Fibroblast of the aortic adventitia (primary cell): ENCODE measurements around the gene SDC3. TPM values are rescaled to one million over a fixed set of nuclear protein-coding genes. Genes with fewer than 3 reads are reported as not detected.

ENCODE experiments used
- DNase-seq: peaks from one replicate; pipeline ENCODE4 v3.0.0-alpha.2; 2010; ENCODE audit warnings: low read depth
- H3K4me3 ChIP-seq: 2 replicates; pipeline ENCODE4 v1.5.1; 2011; ENCODE audit warnings: low read depth, mild to moderate bottlenecking, control low read depth, low read length, moderate library complexity
- total RNA-seq: library from RNA; depleted of rRNA; stranded (reverse); fragments of >200 nt; gene quantifications from 2 replicates; pipeline ENCODE4 v1.2.3, GENCODE V29; 2012; ENCODE audit warnings: low replicate concordance
- TF ChIP-seq, protein P1 (sequence below): IDR thresholded peaks from 2 replicates; pipeline ENCODE4 v1.5.1; 2011; ENCODE audit warnings: mild to moderate bottlenecking, low read length, control low read depth, inconsistent platforms; ENCODE audit not compliant: insufficient read depth

The SDC3 gene
- total RNA-seq, 1 donor: 47.5 TPM

DNA sequence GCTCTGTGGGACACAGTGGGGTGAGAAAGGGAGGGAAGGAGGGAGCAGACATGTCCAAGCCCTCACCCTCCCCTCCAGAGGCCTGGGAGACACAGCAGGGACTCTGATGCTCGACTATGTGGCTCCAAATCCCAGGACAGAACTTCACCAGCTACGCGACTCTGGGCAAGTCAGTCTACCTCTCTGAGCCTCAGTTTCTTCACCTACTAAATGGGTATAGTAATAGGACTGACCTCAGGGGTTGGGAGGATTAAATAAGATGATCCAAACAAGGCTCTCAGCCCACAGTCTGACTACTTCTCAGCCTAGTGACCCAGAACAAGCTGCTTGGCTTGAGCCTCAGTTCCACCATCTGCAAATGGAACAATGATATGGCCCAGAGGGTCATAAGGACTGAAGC is 19.6 kb downstream of the SDC3 start:
- no peak for DNase-seq
- no peak overlapping the region for H3K4me3 ChIP-seq
- TF ChIP-seq, protein P1, sequence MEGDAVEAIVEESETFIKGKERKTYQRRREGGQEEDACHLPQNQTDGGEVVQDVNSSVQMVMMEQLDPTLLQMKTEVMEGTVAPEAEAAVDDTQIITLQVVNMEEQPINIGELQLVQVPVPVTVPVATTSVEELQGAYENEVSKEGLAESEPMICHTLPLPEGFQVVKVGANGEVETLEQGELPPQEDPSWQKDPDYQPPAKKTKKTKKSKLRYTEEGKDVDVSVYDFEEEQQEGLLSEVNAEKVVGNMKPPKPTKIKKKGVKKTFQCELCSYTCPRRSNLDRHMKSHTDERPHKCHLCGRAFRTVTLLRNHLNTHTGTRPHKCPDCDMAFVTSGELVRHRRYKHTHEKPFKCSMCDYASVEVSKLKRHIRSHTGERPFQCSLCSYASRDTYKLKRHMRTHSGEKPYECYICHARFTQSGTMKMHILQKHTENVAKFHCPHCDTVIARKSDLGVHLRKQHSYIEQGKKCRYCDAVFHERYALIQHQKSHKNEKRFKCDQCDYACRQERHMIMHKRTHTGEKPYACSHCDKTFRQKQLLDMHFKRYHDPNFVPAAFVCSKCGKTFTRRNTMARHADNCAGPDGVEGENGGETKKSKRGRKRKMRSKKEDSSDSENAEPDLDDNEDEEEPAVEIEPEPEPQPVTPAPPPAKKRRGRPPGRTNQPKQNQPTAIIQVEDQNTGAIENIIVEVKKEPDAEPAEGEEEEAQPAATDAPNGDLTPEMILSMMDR: no peak

DNA sequence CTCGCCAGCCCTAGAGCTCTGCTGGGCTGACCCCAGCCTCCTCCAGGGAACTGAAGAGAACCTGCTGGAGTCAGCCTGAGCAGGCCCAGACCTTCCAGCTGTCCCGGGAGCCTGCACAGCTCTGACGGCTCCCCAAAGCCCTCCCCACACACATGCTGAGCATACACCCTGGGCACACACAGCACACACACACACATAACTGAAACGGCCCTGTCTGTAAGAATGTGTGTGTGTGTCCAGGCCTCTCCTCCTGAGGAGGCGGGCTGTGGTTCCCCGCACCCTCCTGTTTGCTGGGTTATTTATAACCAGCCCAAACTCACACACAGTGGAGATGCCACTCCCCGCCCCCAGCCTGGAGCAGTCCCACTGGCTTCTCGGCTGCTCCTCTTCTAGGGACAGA is 20.2 kb downstream of the SDC3 start:
- no peak overlapping the region for H3K4me3 ChIP-seq
- DNase-seq: peak; percentile 95

DNA sequence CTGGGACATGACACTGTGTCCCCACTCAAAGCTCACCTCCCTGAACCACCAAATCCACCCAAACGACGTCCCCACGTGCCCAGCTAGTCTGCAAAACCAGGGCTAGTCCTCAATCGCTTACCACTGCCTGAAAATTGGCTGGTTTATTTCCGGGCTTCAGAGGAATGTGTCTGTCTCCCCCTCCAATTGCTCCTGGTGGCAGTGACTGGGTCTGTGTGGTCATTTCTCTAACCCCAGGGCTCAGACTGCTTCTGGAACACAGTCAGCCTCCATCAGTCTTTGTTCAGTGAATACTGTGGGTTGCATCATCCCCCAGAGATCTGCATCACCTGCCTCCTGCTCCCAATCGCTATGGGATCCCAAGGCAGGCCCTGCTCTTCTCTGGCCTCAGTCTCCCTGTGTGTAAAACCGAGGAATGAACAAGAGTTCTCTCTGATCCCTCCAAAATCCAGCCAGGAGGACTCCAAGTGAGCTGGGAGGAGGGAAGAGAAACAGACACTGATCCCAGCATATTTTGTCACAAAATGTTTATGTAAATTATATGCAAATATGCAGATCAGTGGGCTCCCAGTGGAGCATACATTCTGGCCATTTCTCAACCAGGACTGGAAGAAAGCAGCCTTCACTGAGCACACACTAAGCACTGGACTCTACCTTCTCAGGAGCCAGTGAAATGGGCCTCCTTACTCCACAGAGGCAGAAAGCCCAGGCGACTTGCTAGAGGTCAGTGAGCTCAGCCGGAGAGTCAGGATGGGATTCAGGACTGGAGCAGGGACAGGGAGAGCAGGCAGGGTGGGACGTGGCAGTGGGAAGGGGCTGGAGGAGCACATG is 20.9 kb downstream of the SDC3 start:
- TF ChIP-seq, protein P1: no peak
- H3K4me3 ChIP-seq: peak overlapping the region; percentile 17
- DNase-seq: peak; percentile 66

More for the DNA sequence above, 20.2 kb downstream of the SDC3 start:
- TF ChIP-seq, protein P1: no peak

DNA sequence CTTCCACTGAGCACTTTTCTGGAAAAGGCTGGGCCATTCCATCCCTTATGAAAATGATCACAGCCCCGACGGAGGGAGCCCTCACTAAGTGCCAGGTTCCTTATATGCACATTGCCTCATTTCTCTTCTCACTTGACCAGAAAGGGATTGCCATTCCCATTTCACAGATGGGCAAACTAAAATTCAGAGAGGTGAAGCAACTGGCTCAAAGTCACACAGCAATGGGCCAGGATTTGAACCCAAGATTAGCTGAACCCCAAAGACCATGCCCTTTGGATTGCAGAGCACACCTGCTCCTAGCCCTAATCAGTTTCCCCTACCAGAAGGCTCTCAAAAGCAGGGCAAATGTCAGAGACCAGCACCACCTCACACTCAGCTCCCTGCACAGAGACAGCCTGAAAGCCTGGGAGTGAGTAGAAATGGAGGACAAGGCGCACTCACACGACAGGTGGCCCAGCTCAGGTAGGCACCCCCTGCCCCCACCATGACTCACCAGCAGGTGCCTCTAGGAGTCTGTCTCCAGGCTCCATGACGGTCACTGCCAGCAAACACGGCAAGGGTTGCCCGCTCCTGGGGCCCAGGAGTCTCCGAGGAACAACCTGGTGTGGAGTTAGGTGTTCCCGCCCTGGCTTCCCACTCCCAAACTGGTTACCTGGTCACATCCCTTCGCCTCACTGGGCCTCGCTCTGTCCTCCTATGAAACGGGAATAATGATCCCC is 21.7 kb downstream of the SDC3 start:
- DNase-seq: no peak
- TF ChIP-seq, protein P1: no peak

DNA sequence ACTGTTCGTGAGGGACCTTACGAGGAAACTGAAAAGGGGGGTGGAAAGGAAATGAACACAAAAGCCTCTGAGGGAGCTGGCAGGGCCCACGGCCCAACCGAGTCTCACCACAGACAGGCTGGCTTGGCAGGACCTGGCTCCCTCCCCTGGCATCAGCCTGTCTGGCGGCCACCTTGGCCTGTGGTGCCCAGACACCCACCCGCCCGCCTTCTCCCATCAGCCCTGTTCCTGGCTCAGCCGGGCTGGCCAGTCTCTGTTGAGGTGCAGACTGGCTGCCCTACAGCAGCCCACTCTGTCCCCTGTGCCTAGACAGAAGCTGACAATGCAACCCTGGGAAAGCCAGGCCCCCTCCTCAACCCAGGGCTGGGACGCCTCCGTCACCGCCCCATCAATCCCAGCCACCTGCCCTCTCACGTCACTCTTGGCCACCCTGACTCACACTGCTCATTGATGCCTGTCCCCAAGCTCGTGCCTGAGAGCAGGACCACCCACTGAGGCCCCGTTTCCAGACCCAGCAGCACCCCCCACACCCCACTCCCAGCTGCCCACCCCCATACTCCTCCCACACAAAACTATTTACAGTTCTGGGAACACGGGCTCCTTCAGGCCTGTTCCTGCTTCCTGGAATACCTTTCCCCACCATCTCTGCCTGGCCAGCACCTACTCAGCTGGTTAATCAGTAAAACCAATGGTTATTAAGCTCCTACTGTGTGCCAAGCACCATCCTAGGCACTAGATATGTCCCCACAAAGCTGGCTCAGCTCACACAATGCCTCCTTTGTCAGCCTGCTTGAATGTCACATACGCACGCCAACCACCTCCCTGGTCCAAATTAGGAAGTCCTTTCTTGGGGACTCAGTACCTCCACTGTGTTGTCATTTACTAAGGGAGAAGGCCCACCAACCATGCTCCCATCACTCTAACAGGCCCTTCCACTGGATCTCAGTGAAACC is 22.7 kb downstream of the SDC3 start:
- TF ChIP-seq, protein P1: no peak
- no peak for DNase-seq
- H3K4me3 ChIP-seq: no peak overlapping the region

More for the DNA sequence above, 21.7 kb downstream of the SDC3 start:
- H3K4me3 ChIP-seq: no peak overlapping the region

DNA sequence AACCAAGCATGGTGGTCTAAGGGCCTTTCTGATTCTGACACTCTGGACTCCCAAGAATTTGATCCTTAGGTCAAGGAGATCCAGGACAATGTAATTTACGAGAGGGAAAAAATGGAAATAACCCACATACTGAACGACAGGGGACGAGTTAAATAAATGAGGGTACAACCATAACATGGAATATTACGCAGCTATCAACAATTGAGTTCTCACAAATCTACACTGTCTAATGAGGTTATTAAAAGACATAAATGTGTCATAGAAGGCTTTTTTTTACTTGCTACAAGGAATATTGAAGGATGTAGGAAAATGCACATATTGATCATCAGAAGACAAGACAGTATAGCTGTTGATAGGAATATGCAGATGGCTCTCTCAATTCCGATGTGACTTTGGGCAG is 23.8 kb downstream of the SDC3 start:
- TF ChIP-seq, protein P1: no peak
- H3K4me3 ChIP-seq: no peak overlapping the region
- no peak for DNase-seq
